GM12878 (cell line): Measurements from ENCODE around the gene TRIM40. TPM values are rescaled to one million over a fixed set of nuclear protein-coding genes. Genes with fewer than 3 reads are reported as not detected.

ENCODE experiments used
- ATAC-seq: fragments of 200-7000 bp; cut with Tn5 transposase; 3 replicates; pipeline ENCODE4 v1.9.1; 2020; ENCODE audit warnings: mild to moderate bottlenecking, moderate library complexity
- BruUV-seq: library from RNA; stranded (reverse); fragments of 400-500 nt; replicated peaks from 2 replicates; lab custom pipeline; 2021; lab: Mats Ljungman, UMichigan
- CTCF ChIA-PET: fragments of 300-600 bp; sonication (Branson Sonifier 250); formaldehyde crosslinking; extraction: SDS; loops from one replicate; lab custom pipeline; 2021; ENCODE audit warnings: inconsistent platforms; lab: Yijun Ruan, JAX
- POLR2A ChIA-PET: fragments of 350-600 bp; formaldehyde crosslinking; extraction: SDS; loops from one replicate; lab custom pipeline; 2021; ENCODE audit warnings: inconsistent platforms; lab: Charles Lee
- RAD21 ChIA-PET: fragments of 300-600 bp; sonication (Branson Sonifier 250); formaldehyde crosslinking; loops from one replicate; lab custom pipeline; 2023; ENCODE audit warnings: antibody characterized with exemption; ENCODE audit not compliant: unreplicated experiment; lab: Charles Lee
- SMC1A ChIA-PET: fragments of 300-600 bp; sonication (Branson Sonifier 250); formaldehyde crosslinking; loops from one replicate; lab custom pipeline; 2023; ENCODE audit not compliant: unreplicated experiment, uncharacterized antibody; lab: Charles Lee
- DNase-seq: peaks from one replicate; pipeline ENCODE4 v3.0.0-alpha.2; 2011; ENCODE audit warnings: low read depth, low spot score
- FAIRE-seq: peaks from 3 replicates; lab custom pipeline; 2011; peaks lifted over from hg19 to GRCh38; lab: Jason Lieb, UNC
- H2AFZ ChIP-seq: 2 replicates; pipeline ENCODE4 v1.6.0; 2011; ENCODE audit warnings: low read depth, low read length, control low read depth; ENCODE audit not compliant: control insufficient read depth
- H3K27ac ChIP-seq: 2 replicates; pipeline ENCODE4 v1.5.1; 2011; ENCODE audit warnings: control low read depth; ENCODE audit not compliant: control insufficient read depth, insufficient read depth
- H3K27me3 ChIP-seq, 2 experiments: replicated peaks in 1 of 2; 2 replicates each; pipeline versions ENCODE4 v1.6.0 to v1.6.1; 2011; ENCODE audit warnings: low read length in 1 of 2; ENCODE audit not compliant: control insufficient read depth in 2 of 2, insufficient read depth in 2 of 2
- H3K36me3 ChIP-seq, 2 experiments: 2 replicates each; pipeline ENCODE4 v1.5.1; 2011; ENCODE audit warnings: low read length in 1 of 2; ENCODE audit not compliant: control insufficient read depth in 2 of 2, insufficient read depth in 2 of 2
- H3K4me1 ChIP-seq: 2 replicates; pipeline ENCODE4 v1.6.1; 2011; ENCODE audit warnings: mild to moderate bottlenecking, low read length, moderate library complexity, mixed read lengths; ENCODE audit not compliant: control insufficient read depth, insufficient read depth
- H3K4me2 ChIP-seq: 2 replicates; pipeline ENCODE4 v1.6.0; 2011; ENCODE audit warnings: control low read depth; ENCODE audit not compliant: control insufficient read depth, insufficient read depth
- H3K4me3 ChIP-seq: fragments of 200-600 bp; sonication (generic); 2 replicates; pipeline ENCODE4 v1.5.1; 2016
- H3K79me2 ChIP-seq: 2 replicates; pipeline ENCODE4 v1.6.0; 2011; ENCODE audit warnings: low read length; ENCODE audit not compliant: control insufficient read depth, insufficient read depth
- H3K9ac ChIP-seq: 2 replicates; pipeline ENCODE4 v1.8.0; 2011; ENCODE audit warnings: low read length, control low read depth, mixed read lengths; ENCODE audit not compliant: control insufficient read depth, insufficient read depth
- H3K9me3 ChIP-seq: replicated peaks from 3 replicates; pipeline ENCODE4 v1.5.1; 2011; ENCODE audit warnings: mild to moderate bottlenecking, low read length; ENCODE audit not compliant: control insufficient read depth, insufficient read depth
- H4K20me1 ChIP-seq: 2 replicates; pipeline ENCODE4 v1.6.0; 2011; ENCODE audit not compliant: control insufficient read depth, insufficient read depth
- ATF7 ChIP-seq: fragments of 450-650 bp; IDR thresholded peaks from 2 replicates; pipeline ENCODE4 v1.6.1; 2016; ENCODE audit warnings: low read depth, mild to moderate bottlenecking
- BCL11A ChIP-seq: IDR thresholded peaks from 2 replicates; pipeline ENCODE4 v1.6.1; 2011; ENCODE audit warnings: low read depth, low read length
- BHLHE40 ChIP-seq, 2 experiments: fragments of 450-650 bp in 1 of 2; IDR thresholded peaks; 2 replicates each; pipeline ENCODE4 v1.6.1; 2011 to 2017; ENCODE audit warnings: low read depth in 2 of 2, borderline replicate concordance in 1 of 2, improper control_type of control experiment in 1 of 2, low read length in 1 of 2, mild to moderate bottlenecking in 1 of 2
- BMI1 ChIP-seq: fragments of 450-650 bp; IDR thresholded peaks from 2 replicates; pipeline ENCODE4 v1.6.1; 2016; ENCODE audit warnings: mild to moderate bottlenecking, moderate library complexity, borderline replicate concordance
- DPF2 ChIP-seq: fragments of 450-650 bp; IDR thresholded peaks from 2 replicates; pipeline ENCODE4 v1.6.1; 2017; ENCODE audit warnings: mild to moderate bottlenecking
- EP300 ChIP-seq, 2 experiments: fragments of 150-350 bp in 1 of 2; IDR thresholded peaks; 2 replicates each; pipeline ENCODE4 v1.6.1; 2011 to 2012; ENCODE audit warnings: low read depth in 2 of 2, low read length in 2 of 2, borderline replicate concordance in 1 of 2, improper control_type of control experiment in 1 of 2, inconsistent platforms in 1 of 2; ENCODE audit not compliant: control insufficient read depth in 1 of 2
- ESRRA ChIP-seq: IDR thresholded peaks from 2 replicates; pipeline ENCODE4 v1.6.1; 2012; ENCODE audit warnings: mild to moderate bottlenecking, low read length, improper control_type of control experiment
- GATAD2B ChIP-seq: fragments of 450-650 bp; conservative IDR thresholded peaks from 2 replicates; pipeline ENCODE4 v1.6.1; 2017; ENCODE audit warnings: low read depth, mild to moderate bottlenecking, moderate library complexity
- HDGF ChIP-seq: fragments of 450-650 bp; IDR thresholded peaks from 2 replicates; pipeline ENCODE4 v1.6.1; 2016; ENCODE audit warnings: antibody characterized with exemption
- IKZF1 ChIP-seq: fragments of 450-650 bp; conservative IDR thresholded peaks from 2 replicates; pipeline ENCODE4 v1.6.1; 2017; ENCODE audit warnings: antibody characterized with exemption, mild to moderate bottlenecking
- IKZF2 ChIP-seq, 2 experiments: fragments of 450-650 bp; IDR thresholded peaks; 2 replicates each; pipeline ENCODE4 v1.6.1; 2017; ENCODE audit warnings: mild to moderate bottlenecking in 2 of 2, moderate library complexity in 2 of 2
- MTA2 ChIP-seq: fragments of 450-650 bp; IDR thresholded peaks from 2 replicates; pipeline ENCODE4 v1.6.1; 2016; ENCODE audit warnings: low read depth, mild to moderate bottlenecking, moderate library complexity
- POU2F2 ChIP-seq: IDR thresholded peaks from 3 replicates; pipeline ENCODE4 v1.6.1; 2011; ENCODE audit warnings: low read depth, mild to moderate bottlenecking, low read length, borderline replicate concordance
- SIX5 ChIP-seq: IDR thresholded peaks from 2 replicates; pipeline ENCODE4 v1.6.1; 2011; ENCODE audit warnings: mild to moderate bottlenecking, low read depth, low read length, moderate library complexity; ENCODE audit not compliant: severe bottlenecking
- SMC3 ChIP-seq: IDR thresholded peaks from 2 replicates; pipeline ENCODE4 v1.6.1; 2011; ENCODE audit warnings: low read length, improper control_type of control experiment, borderline replicate concordance
- STAT1 ChIP-seq: fragments of 450-650 bp; conservative IDR thresholded peaks from 2 replicates; pipeline ENCODE4 v1.6.1; 2014; ENCODE audit warnings: antibody characterized with exemption, mild to moderate bottlenecking
- ZBED1 ChIP-seq: IDR thresholded peaks from 2 replicates; pipeline ENCODE4 v1.6.1; 2016; ENCODE audit warnings: borderline replicate concordance
- ZSCAN29 ChIP-seq: fragments of 450-650 bp; IDR thresholded peaks from 2 replicates; pipeline ENCODE4 v1.6.1; 2017; ENCODE audit warnings: mild to moderate bottlenecking, moderate library complexity
- WGBS: methylation state at CpG from one replicate; pipeline ENCODE4 v1.1.6; 2016; ENCODE audit warnings: low lambda C conversion rate; ENCODE audit not compliant: insufficient replicate concordance, insufficient coverage; ENCODE audit errors: missing lambda C conversion rate; 5-methylcytosine and 5-hydroxymethylcytosine counted together
- in situ Hi-C: fragments of 300-500 bp; cut with MboI; formaldehyde crosslinking; loops from 9 replicates; pipeline ENCODE4 v1.14.3; 2018; ENCODE audit warnings: mixed read lengths
- intact Hi-C: fragments of 100-400 bp; cut with micrococcal nuclease; formaldehyde crosslinking; loops from one replicate; pipeline ENCODE4 v1.14.2; 2022; ENCODE audit not compliant: unreplicated experiment
- polyA plus RNA-seq, 11 experiments: library from polyadenylated mRNA; depleted of rRNA in 4 of 11; unstranded in 6 of 11; stranded (reverse) in 5 of 11; fragments of >200 nt; fragmentation: Nextera tagmentation in 4 of 11; fragmentation: Illumina TruSeq in 1 of 11; extraction: Ambion mirVana in 4 of 11; extraction: Trizol in 1 of 11; gene quantifications; 1 replicate in 1 of 11; 2 replicates in 10 of 11; pipeline versions ENCODE4 v1.2.1 to v1.2.3, GENCODE V29; 2011 to 2016; ENCODE audit warnings: inconsistent platforms in 2 of 11, missing spikeins in 2 of 11, low read depth in 1 of 11
- total RNA-seq, 4 experiments: library from RNA; depleted of rRNA in 3 of 4; stranded (reverse); fragments of >200 nt in 3 of 4; fragmentation: Illumina TruSeq in 1 of 4; extraction: Trizol in 1 of 4; gene quantifications; 2 replicates each; pipeline versions ENCODE4 v1.2.1 to v1.2.3, GENCODE V29; 2013 to 2021
- TF ChIP-seq, protein P1 (sequence below): fragments of 450-650 bp; IDR thresholded peaks from 2 replicates; pipeline ENCODE4 v1.6.1; 2017; ENCODE audit warnings: low read depth, mild to moderate bottlenecking, moderate library complexity
- TF ChIP-seq, protein P2 (sequence below): fragments of 450-650 bp; IDR thresholded peaks from 2 replicates; pipeline ENCODE4 v1.6.1; 2016; ENCODE audit warnings: mild to moderate bottlenecking

Gene TRIM40
- total and polyA plus RNA-seq, 10 of the 15 experiments (the other 5 are each of a cell fraction or from before 2014, with no cell fraction given): not detected

DNA sequence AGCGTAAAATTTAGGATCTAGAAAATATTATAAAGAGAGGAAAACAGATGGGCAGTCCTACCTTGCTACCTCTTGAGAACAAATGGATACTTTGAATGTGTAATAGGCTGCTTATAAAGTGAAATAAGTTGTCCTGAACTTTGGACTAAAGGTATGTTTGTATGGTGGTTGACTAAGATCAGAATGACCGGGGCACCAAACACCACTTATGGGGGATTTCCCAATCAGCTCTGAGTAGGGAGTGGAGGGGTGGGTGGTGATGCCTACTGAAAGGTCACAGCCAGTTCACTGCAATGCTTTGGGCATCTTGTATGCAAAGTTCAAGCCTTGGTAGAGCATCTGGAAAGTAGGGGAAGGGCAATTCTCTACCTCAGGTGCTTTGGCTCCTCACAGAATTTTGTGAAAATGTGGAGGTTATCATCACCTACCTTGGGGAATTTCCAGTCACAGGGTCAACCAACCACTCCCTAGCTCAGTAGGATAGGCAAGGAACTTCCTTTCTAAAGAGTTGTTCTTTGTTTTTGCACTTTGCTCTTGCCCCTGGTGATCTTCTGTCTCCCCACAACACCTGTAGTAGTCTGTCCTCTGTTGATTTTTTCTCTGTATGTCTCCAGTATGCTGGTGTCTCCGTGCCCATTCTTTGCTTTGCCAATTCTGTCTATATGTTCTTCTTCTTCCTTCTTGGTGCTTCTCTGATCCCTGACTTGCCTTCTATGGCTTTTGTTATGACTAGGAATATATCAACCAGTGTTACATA lies 22.8 kb upstream of the TRIM40 start, which contains the start of gene TRIM31:
TRIM31 (minus strand) TSS at position 88 of the 757 bp plus-strand sequence. CDS start 285 bp downstream, outside the sequence.
- FAIRE-seq (peak; percentile 62), ATAC-seq (peak; percentile 90), DNase-seq (peak; percentile 55)
- Histone ChIP-seq H2AFZ (no peak within 1 kb of the TSS), H3K27ac (0 out of 2 replicates have a peak within 1 kb of the TSS, but pooled peaks have one; percentile 11), H3K9me3 (no peaks in the 10 kb centered on the region), H3K9ac (no peak within 1 kb of the TSS), H3K4me2 (peak within 1 kb of the TSS; percentile 79), H3K36me3 (no peaks in the 10 kb centered on the region), H3K4me1 (peaks cover 22% of the 10 kb centered on the region), H3K79me2 (no peaks in the 10 kb centered on the region), H4K20me1 (no peaks in the 10 kb centered on the region), H3K4me3 (no peak within 1 kb of the TSS), H3K27me3 (no peaks in the 10 kb centered on the region; a peak in 1 of 4 replicates)
- POLR2A ChIA-PET: interaction anchor here (0.6 to 6.3 kb wide), 4 partner anchors 9 to 18 kb away, joined by 3 to 43 read pairs (median 4); no protein-coding TSS in a partner anchor
- SMC1A ChIA-PET: interaction anchor here (6.5 to 16.6 kb wide), 2 partner anchors 9 to 17 kb away, joined by 57 to 647 read pairs; partner anchors contain the start of gene TRIM40
- CTCF ChIA-PET: interaction anchor here (1.0 to 7.0 kb wide), 4 partner anchors 10 to 146 kb away, joined by 3 to 96 read pairs (median 69); no protein-coding TSS in a partner anchor
- intact Hi-C loops: no loop called here
- WGBS: 17% methylated on average over 3 of the region's 3 CpGs
- BruUV-seq: no TSS peak
- in situ Hi-C loops: no loop called here
- RAD21 ChIA-PET: interaction anchor here (1.2 to 3.7 kb wide), 5 partner anchors 9 to 18 kb away, joined by 3 to 43 read pairs (median 9); no protein-coding TSS in a partner anchor
- peak; percentile 55 to 68; a peak in 3 of 4 replicates for TF ChIP-seq IKZF2 (IDR thresholded peaks at IDR 0.05)
- TF ChIP-seq ZBED1: no peak
- TF ChIP-seq HDGF: peak; percentile 70; the same call in 1 of the 2 replicates
- peak in 1 of 2 experiments; percentile 35; a peak in 1 of 4 replicates for TF ChIP-seq BHLHE40 (IDR thresholded peaks at IDR 0.05; ENCODE audit: borderline replicate concordance in 1 of 2, low read depth in 2 of 2, low read length in 1 of 2)
- TF ChIP-seq GATAD2B: peak; percentile 87
- peak; percentile 79 for TF ChIP-seq MTA2
- TF ChIP-seq STAT1: no peak
- TF ChIP-seq DPF2: peak; percentile 82
- TF ChIP-seq, protein P1, sequence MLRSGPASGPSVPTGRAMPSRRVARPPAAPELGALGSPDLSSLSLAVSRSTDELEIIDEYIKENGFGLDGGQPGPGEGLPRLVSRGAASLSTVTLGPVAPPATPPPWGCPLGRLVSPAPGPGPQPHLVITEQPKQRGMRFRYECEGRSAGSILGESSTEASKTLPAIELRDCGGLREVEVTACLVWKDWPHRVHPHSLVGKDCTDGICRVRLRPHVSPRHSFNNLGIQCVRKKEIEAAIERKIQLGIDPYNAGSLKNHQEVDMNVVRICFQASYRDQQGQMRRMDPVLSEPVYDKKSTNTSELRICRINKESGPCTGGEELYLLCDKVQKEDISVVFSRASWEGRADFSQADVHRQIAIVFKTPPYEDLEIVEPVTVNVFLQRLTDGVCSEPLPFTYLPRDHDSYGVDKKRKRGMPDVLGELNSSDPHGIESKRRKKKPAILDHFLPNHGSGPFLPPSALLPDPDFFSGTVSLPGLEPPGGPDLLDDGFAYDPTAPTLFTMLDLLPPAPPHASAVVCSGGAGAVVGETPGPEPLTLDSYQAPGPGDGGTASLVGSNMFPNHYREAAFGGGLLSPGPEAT: peak; percentile 89
- peak; percentile 62 for TF ChIP-seq ATF7
- TF ChIP-seq, protein P2, sequence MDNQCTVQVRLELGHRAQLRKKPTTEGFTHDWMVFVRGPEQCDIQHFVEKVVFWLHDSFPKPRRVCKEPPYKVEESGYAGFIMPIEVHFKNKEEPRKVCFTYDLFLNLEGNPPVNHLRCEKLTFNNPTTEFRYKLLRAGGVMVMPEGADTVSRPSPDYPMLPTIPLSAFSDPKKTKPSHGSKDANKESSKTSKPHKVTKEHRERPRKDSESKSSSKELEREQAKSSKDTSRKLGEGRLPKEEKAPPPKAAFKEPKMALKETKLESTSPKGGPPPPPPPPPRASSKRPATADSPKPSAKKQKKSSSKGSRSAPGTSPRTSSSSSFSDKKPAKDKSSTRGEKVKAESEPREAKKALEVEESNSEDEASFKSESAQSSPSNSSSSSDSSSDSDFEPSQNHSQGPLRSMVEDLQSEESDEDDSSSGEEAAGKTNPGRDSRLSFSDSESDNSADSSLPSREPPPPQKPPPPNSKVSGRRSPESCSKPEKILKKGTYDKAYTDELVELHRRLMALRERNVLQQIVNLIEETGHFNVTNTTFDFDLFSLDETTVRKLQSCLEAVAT: peak; percentile 23; the same call in 1 of the 2 replicates
- TF ChIP-seq BMI1: 0 out of 2 replicates have a peak, but pooled peaks have one; percentile 26
- no peak for TF ChIP-seq SMC3
- 0 out of 2 replicates have a peak, but pooled peaks have one; percentile 56 for TF ChIP-seq ZSCAN29
- 0 out of 4 replicates have a peak, but pooled peaks of 1 of the 2 experiments have one; percentile 39 for TF ChIP-seq EP300 (IDR thresholded peaks at IDR 0.05; ENCODE audit: borderline replicate concordance in 1 of 2, control insufficient read depth in 1 of 2, low read depth in 2 of 2, low read length in 2 of 2)
- TF ChIP-seq BCL11A: 0 out of 2 replicates have a peak, but pooled peaks have one; percentile 7
- TF ChIP-seq POU2F2: peak; percentile 20; the same call in 1 of the 3 replicates
- TF ChIP-seq SIX5: no peak
- peak; percentile 82 for TF ChIP-seq IKZF1
- TF ChIP-seq ESRRA: no peak
